Endothelial cell of hepatic sinusoid (primary cell): ENCODE results near the gene KLHL28.

ENCODE experiments used
- in situ Hi-C: cut with HindIII; loops from 2 replicates; pipeline ENCODE4 v1.10.0; 2017; ENCODE audit warnings: low sequenced_read_pairs

KLHL28 gene, protein sequence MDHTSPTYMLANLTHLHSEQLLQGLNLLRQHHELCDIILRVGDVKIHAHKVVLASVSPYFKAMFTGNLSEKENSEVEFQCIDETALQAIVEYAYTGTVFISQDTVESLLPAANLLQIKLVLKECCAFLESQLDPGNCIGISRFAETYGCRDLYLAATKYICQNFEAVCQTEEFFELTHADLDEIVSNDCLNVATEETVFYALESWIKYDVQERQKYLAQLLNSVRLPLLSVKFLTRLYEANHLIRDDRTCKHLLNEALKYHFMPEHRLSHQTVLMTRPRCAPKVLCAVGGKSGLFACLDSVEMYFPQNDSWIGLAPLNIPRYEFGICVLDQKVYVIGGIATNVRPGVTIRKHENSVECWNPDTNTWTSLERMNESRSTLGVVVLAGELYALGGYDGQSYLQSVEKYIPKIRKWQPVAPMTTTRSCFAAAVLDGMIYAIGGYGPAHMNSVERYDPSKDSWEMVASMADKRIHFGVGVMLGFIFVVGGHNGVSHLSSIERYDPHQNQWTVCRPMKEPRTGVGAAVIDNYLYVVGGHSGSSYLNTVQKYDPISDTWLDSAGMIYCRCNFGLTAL

DNA sequence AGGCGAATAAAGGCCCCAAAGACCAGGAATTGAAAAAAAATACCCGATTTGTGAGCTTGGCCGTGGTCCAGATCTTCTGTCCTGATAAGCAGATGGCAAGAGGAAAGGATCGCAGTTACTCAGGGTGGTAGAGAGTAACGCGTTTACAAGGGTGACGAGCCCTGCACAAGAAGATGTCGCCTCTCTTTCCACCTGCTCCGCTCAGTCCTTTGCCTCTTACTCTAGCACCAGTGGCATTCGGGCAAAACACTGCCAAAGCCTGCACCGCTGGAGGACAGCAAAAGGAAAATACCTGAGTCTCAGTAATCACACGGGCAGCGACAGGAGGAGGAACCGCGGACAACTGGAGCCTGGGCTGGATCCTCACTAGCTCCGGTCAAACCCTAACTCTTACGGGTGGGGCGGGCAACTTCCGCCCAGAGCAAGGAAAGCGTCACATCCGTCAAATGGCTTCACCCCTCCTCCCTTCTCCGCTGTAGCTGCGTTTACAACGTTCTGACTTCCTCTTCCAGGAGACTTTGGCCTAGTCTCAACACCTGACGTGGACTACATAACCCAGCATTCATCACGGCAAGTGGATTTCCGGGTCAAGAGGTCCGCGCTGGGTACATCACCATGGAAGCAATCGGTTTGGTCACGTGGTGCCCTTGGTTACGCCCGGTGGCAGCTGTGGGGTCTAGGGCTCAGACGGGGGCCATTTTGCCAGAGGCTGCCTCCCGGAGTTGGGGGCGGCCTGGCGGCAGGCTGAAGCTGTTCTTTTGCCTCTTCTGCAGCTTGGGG lies at the start of gene KLHL28, which contains the start of gene TOGARAM1:
Gene KLHL28, minus strand, starts transcription at position 394 of the 780 bp plus-strand sequence. CDS start 16,019 bp downstream, outside the sequence.
Gene TOGARAM1, plus strand, starts transcription at position 637 of the 780 bp plus-strand sequence. CDS start 232 bp downstream, outside the sequence.
- in situ Hi-C loops = no loop called here

- in situ Hi-C loops = no loop called here
These were observed 42.2 kb upstream of the KLHL28 start for GRCh38 chr14:45003924-45004323.

DNA sequence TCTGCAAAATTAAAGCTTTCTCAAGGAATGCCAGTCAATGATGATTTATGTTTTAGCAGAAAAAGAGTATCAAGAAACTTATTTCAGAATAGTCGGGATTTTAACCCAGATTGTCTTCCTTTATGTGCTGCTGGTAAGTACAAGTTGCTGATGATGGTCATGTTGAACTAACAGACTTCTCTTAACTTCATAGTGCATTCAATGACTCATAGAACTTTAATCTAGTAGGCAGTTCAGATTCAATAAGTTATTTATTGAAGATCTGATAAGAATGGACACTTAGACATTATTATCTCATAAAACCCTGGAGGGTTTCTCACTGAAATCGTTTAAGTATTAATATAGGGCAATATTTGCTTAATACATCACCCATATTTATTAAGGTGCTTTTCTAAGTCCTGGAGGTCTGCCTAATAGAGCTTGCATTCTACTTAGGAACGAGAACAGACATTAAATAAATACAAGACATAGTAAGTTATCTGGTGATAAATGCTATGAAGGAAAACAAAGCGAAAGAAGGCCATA lies 34.1 kb upstream of the KLHL28 start:
- in situ Hi-C loops = no loop called here

DNA sequence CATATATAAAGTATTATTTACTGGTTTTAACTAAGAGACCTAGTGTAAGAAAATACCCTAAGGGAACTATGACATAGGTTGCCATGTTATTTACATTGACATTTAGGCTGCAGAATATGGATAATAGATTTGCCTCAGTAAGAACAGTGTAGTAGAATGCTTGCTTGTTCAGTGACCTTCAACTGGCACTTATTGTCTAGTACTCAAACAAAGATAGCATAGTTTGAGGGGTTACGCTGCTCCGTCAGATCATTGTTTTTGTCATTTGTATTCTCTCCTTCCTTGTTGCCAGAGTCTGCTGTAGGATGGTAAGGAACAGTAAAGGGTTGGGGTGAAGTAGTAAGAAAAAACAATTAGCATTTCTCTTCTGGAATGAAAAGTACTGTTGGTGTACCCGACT lies 33.4 kb upstream of the KLHL28 start:
- in situ Hi-C loops = no loop called here

GRCh38 chr14:44990533-44990932 lies 28.8 kb upstream of the KLHL28 start:
- in situ Hi-C loops = no loop called here

- in situ Hi-C loops = no loop called here
These were observed 28.0 kb upstream of the KLHL28 start for GRCh38 chr14:44989497-44990440.

DNA sequence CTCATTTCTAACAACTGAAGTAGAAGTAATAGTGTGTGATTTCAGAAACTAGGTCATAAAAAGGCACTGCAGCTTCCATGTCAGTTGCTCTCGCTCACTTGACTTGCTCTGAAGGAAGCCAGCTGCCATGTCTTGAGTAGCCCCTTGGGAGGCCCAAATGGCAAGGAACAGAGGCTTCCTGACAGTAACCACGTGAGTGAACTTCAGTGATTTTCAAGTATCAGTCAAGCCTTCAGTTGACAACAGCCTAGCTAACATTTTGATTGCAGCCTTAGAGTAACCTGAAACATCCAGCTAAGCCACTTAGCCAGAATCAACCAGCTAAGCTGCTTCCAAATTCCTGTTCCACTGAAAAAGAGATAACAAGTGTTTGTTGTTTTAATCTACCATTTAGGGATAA lies 26.9 kb upstream of the KLHL28 start:
- in situ Hi-C loops = no loop called here

DNA sequence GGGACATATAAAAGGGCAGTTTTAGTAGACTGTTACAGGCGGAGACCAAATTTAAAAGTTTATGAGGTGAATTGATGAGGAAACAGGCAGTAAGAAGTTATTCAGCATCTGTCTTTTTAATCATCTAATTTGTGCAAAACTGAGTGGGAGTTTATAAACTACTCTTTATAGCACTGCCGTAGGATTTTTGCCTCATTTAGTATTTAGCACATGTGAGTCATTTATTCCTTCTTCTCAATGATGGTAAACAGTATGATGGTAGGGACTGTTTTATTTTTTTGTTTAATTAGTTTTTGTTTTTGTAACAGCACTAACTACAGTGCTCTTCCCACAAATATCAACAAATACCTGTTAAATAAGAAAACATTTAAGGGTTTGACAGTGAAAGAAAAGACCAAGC lies 20.8 kb upstream of the KLHL28 start:
- in situ Hi-C loops = no loop called here

- in situ Hi-C loops = no loop called here
These were observed 19.5 kb upstream of the KLHL28 start for GRCh38 chr14:44981198-44981597.

- in situ Hi-C loops = no loop called here
These were observed 18.1 kb upstream of the KLHL28 start for GRCh38 chr14:44979740-44980356.

- in situ Hi-C loops = no loop called here
These were observed 17.5 kb upstream of the KLHL28 start for GRCh38 chr14:44979273-44979672.

GRCh38 chr14:44971459-44971858 lies 9.7 kb upstream of the KLHL28 start:
- in situ Hi-C loops = no loop called here

DNA sequence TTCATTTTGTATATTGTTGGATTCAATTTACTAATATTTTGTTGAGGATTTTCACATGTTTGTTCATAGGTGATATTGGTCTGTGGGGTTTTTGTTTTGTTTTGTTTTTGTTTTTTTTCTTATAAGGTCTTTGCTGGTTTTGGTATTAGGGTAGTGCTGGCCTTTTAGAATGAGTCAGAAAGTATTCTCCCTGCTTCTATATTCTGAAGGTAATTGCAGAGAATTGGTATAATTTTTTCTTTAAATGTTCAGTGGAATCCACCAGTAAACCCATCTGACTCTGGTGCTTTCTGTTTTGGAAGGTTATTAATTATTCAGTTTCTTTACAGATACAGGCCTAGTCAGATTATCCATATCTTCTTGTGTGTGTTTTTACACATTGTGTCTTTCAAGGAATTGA lies 9.2 kb upstream of the KLHL28 start:
- in situ Hi-C loops = no loop called here

DNA sequence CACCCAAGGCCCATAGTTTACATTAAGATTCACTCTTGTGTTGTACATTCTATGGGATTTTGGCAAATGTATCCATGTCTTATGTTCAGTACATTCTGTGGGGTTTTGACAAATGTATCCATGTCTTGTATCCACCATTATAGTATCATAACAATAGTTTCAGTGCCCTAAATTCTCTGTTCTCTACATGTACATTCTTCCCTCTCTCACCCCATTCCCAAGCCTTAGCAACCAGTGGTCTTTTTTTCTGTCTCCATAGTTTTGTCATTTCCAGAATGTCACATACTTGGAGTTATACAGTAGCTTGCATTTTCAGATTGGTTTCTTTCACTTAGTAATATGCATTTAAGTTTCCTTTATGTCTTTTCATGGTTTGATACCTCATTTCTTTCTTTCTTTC lies 7.0 kb upstream of the KLHL28 start:
- in situ Hi-C loops = no loop called here

DNA sequence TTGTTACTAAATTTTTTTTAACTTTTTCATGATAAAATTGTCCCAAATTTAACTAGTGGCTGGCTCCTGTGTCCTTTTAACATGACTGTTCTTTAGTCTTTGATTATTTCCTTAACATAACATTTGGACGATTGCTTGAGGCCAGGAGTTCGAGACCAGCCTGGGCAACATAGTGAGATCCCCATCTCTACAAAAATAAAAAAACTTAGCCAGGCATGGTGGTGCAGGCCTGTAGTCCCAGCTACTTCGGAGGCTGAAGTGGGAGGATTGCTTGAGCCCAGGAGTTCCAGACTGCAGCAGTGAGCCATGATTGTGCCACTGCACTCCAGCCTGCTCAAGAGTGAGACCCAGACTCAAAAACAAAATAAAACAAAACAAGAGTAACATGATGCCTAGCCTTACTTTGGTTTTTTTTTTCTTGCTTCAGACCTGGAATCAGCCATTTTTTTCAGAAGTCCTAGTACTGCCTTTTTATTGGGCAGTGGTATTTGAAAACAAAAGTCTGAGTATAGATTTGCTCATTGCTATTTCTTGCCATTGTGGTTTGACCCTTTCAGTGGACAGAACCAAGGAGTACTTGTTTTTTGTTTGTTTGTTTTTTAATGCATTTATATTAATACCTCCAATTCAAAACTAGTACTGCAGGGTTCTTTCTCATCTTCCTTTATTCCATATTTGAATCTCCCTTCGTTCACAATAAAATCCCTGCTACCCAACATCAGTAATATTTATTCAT lies 5.0 kb upstream of the KLHL28 start:
- in situ Hi-C loops = no loop called here

GRCh38 chr14:44963775-44964380 lies 2.1 kb upstream of the KLHL28 start:
- in situ Hi-C loops = no loop called here

DNA sequence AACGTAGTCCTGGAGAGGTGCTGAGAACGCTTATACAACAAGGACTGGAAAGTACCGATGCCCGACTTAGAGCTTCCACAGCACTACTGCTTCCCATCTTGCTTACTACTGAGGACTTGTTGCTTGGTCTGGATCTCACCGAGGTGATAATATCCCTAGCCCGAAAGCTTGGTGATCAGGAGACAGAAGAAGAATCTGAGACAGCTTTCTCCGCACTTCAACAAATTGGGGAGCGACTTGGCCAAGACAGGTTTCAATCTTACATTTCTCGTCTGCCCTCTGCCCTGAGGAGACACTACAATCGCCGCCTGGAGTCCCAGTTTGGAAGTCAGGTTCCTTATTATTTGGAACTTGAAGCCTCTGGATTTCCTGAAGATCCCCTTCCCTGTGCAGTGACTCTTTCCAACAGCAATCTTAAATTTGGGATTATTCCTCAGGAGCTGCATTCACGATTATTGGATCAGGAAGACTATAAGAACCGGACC lies 1.3 kb upstream of the KLHL28 start:
- in situ Hi-C loops = no loop called here

DNA sequence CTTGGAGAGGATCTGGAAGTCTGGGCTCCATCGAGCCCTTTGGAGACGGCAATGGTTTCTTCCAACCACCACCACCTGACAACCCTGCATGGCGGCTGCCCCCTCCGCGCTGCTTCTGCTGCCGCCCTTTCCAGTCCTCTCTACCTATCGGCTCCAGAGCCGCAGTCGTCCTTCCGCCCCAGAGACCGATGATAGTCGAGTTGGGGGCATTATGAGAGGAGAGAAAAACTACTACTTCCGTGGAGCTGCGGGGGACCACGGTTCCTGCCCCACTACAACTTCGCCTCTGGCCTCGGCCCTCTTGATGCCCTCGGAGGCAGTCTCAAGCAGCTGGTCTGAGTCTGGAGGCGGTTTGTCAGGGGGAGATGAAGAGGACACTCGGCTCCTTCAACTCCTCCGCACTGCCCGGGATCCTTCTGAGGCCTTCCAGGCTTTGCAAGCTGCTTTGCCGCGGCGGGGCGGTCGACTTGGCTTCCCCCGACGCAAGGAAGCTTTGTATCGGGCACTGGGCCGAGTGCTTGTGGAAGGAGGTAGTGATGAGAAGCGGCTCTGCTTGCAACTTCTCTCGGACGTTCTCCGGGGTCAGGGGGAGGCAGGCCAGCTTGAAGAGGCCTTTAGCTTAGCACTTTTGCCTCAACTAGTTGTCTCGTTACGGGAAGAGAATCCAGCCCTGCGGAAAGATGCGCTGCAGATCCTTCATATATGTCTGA lies 742 bp upstream of the KLHL28 start:
- in situ Hi-C loops = no loop called here
